ENCODE data around the gene JARID2.

Gene JARID2

DNA sequence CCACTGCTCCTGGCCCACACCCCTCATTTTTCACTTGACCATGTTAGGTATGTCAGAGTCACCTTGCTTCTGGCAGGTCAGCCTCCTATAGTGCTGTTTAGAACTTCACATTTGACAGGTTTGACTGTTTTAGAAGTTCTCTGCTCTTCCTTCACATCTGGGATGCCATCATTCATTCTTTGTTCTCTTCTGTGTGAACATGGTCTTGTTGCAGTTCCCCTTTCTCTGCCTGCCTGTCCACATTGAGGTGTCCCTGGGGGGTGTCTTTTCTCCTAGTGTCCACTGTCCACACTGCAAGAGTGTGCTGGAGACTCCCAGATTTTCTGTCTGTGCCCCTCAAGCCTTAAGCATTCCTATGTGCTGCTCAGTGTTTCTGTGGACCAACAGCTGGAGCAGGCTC, 89.5 kb downstream of the JARID2 start:
- DNase-seq (ENCODE audit: low spot score) = no peak

DNA sequence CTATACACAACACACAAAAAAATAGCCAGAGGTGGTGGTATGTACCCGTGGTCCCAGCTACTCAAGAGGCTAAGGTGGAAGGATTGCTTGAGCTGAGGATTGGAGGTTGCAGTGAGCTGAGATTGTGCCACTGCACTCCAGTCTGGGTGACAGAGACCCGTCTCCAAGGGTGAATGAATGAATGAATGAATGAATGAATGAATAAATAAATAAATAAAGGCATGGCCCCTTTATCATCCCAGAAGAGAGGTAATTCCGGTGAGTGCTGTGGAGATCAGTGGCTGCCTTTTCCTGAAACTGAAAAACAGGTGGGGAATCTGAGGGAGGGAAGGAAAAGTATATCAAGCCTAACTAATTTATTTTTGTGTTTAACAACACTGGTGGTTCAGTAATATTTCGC, 90.0 kb downstream of the JARID2 start:
- no peak for DNase-seq (ENCODE audit: low spot score)

DNA sequence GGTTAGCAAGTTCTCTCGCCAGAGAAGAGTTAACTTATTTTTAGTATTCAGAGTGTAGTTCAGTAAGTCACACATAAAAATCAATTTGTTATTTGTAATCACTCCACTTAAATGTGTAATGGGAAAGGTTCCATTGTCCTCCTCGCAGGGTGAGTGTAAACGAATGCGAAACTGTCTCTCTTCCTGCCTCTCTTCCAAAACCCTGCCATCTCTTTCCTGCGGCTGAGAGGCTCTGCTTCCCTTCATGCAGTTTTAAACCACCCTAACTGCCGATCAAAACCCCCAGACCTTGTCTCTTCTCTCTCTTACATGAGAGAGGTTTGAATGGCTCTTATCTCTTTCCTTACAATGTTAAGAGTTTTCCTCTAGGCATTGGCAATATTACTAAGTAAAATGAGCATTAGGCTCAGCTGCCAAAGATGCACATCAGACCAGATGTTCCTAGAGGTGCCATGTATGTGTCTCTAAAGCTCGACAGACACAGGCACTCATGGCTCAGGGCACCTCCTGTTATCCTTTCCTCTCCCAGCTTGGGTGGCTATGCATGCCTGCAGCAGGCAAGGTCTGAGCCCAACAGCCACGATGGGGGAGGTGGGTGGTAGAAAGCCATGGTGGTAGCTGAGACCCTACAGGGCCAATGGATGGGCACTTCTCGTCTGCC, 91.2 kb downstream of the JARID2 start:
- DNase-seq (ENCODE audit: low spot score) = no peak

DNA sequence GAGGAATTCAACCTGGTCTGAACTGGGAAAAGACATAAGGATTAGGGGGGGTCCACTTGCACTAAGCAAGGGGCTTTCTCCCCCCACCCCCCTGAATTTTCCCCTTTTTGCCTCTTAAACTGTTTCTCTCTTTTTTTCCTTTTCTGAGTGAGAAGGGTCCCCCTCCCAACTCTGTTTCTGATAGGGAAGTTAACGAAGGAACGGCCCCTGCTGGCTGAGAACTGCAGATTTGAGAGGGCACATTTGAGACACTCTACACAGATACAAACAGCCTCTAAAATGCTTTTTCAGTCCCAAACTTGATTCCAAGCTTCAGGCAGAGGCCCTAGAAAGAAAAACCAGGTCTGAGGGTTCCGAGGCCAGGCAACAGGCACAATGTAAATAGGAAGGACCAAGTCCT, 91.7 kb downstream of the JARID2 start:
- DNase-seq (ENCODE audit: low spot score) = no peak

DNA sequence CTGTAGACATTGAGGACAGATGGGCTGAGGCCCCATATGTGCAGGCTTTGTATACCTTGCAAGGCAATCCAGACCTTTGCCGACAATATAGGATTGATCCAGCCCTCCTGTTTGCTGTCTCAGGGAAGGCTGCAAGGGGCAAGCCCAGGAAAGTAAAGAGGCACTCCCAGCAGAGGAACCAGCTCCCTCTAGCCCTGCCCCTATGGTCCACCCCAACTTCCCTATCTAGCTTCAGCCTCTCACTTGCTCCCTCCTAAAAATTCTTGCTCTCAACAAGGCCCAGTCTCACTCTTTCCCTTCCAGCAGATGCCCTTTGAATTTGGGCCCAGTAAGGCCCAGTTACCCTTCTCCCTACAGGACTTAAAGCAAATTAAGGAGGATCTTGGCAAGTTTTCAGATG, 92.6 kb downstream of the JARID2 start:
- DNase-seq (ENCODE audit: low spot score) = no peak

DNA sequence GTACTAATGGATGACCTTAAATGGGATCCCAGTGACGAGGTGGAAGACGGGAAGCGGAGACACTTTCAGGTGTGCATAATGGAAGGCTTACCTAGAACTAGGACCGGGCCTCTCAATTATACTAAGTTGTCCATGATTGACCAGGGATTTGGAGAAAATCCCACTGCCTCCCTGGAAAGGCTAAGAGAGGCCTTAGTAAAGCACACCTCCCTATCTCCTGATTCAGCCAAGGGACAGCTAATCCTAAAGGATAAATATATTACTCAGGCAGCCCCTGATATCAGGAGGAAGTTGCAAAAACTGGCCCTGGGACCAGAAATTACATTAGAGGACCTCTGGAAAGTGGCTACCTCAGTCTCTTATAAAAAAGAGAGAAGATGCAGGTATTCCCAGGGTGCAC, 93.2 kb downstream of the JARID2 start:
- no peak for DNase-seq (ENCODE audit: low spot score)

DNA sequence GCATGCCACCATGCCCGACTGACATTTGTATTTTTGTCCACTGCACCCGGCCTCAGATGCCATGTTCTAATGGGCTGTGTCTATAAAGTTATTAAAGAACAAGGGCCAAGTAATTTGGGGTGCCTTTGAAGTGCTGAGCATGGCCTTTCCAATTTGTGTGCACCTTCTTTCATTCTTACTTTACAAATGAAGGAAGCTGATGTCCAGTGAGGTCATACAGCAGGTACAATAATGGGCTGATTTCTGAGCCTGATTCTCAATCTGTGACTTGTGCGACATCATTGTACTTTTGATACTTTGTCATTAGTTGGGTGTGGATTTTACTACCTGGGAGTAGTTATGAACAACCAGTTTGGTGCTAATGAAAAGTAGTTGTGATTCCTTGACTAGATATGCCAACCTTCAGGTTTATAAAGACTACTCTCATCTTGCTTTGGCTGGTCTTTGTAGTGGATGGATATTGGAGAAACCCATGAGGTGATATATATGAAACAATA, 94.3 kb downstream of the JARID2 start:
- DNase-seq (ENCODE audit: low spot score) = no peak

DNA sequence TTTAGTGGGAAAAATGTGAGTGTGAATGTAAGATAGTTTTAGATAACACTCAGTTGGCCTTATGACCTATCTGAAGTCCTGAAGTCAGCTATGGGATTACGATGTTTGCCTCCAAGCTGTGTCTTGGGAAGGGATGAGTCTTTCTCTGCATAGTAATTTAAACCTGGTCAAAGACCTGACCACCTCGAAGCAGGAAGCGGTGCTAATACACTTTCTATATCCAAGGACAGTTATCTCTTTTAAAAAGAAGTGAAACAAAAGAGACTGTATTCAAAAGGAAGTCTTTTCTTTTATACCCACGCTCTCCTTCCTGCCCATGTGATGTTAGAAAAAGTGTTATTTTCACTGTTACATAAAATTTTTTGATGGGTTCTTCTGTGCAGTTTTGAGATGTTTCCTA, 94.9 kb downstream of the JARID2 start:
- DNase-seq (ENCODE audit: low spot score) = no peak

DNA sequence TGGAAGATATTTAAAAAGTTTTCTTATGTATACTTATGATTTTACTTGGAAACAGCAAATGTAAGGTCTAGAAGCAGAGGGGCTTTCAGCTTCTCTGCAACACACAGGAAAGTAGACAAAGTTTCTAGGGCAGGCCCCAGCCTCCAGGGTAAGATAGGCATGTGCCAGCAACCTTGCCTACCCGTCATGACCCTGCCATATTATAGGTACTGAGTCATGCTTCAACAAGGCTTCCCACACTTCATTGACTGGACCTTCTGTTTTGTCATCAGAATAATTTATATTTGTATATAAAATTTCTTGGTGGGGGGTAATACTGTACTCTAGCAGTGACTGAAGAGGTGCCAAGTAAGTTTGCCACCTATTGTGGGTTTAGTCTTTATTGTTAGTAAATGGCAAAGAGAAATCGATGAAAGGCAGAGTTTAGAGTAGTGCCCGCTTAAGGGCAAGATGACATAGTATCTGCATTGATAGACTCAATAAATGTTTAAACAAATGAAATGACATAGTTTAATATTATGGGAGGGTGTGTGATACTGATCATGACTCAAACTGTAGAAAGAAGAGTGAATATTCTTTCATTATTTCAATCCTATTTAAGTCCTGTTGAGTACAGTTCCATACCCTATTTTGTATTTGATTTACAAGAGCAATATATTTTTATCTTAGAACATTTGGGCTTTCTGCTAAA, 95.6 kb downstream of the JARID2 start:
- no peak for DNase-seq (ENCODE audit: low spot score)

DNA sequence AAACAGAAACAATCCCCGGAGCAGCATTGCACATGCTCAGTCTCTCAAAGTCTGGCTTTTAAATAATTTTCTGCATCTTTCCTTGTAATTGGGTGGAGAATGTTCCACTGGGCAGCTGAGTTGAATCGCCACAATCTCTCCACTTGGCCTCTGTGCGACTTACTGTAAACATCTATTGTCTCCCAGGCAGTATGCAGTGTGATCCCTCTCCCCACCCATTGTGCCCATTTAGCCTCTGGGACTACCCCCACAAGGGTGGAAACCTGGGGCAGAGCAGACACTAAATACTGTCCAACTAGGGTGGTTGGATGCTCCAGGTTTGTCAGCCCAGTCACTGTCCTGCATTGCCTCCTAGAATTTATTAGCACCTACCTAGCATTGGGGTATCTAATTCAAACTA, 96.2 kb downstream of the JARID2 start:
- DNase-seq (ENCODE audit: low spot score) = no peak

DNA sequence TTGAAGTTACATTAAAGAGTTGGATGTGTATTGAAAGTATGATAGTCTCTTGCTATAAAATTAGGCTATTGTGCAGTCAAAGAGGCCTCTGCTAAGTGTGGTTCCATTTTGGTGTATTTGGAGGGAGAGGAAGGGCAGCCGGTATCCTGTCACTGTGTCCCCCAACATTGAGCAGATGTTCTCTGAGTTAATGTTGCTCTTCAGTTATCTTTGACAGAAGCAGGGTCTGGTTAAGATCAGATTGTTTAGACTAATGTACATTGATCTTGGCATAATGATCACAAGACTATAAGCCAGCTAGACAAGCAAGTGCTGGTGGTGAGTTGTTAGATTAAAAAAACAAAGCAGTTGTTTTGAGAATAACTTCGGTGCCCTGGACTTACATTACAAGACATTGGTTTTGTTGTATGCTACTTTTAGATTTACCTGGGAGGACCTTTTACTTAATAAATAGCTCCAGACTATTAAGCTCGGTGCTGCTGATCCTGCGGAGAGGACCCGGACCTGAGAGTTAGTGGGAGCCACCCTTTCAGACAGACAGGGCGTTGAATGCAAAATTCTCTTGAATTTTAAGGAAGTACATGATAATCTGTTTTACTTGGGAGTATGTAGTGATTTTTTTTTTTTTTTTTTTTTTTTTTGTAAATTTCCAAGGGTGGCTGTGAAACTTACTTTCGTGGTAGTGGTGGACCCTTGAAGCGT, 97.8 kb downstream of the JARID2 start:
- DNase-seq (ENCODE audit: low spot score) = no peak

DNA sequence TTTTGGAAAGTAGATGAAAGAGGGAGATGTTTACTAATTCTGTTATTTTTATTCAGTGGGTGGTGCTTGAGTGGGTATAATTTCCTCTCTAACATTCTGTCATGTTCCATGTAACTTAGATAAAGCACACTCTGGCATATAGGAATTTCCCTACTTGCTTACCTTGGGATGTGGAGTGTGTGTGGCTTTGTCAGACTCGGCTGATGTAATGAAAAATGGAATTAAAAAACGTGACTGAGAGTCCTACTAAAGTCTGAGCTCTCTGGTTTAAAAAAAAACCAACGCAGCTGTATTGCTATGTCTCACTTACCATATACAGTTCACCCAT, 98.3 kb downstream of the JARID2 start:
- no peak for DNase-seq (ENCODE audit: low spot score)

DNA sequence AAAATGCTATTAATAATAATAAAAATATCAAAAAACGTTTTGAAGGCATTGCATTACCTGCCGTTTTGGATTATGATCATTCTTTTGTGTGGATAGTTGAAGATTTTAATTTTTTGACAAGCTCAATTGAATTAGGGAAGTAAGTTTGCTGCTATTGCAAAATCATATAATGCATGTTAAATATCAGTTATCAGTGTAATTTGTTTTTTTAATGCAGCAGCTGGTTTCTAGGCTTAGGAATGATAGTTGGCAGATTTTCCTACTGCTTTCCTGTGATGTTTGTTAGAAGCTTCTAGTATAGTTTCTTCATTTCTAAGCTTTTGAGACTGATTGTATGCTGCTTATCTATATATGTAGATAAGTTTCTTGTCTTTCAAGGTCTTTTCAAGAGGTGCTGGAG, 99.0 kb downstream of the JARID2 start:
- no peak for DNase-seq (ENCODE audit: low spot score)

DNA sequence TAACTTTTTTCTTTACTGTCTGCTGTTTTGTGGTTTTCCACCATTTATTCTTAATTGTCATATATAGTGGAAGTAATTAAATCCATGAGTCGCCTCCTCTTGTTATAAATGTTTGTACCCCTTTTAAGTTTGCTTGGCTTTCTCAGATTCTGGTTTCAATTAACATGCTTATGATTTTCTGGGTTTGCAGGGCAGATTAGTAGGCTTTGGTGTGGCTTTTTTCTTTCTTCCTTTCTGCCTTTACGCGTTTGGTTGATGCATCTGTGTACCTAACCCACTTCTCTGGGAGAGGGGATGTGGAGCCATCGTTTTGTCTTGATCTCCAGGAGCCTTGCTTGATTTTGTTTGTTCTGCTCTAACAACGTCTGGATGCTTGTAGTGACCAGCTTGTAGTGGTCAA, 100.4 kb downstream of the JARID2 start:
- DNase-seq (ENCODE audit: low spot score) = no peak

DNA sequence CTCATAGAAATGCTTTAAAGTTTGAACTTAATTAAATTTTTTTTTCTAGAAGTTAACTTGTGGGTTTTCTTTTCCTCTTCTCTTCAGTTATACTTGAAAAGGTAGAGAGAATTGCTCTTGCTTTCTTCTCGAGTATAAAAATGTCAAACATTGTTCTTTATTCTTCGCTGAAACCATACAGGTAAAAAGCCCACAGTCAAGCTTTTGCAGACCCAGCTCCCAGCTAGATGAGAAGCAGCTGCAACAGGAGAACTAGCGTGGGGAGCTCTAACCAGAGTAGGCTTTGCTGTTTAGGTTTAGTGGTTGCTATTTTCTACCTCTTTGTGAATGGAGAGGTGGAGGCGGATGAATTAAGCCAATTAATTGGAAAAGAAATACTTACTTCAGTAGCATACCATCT, 102.7 kb downstream of the JARID2 start:
- DNase-seq (ENCODE audit: low spot score) = no peak

DNA sequence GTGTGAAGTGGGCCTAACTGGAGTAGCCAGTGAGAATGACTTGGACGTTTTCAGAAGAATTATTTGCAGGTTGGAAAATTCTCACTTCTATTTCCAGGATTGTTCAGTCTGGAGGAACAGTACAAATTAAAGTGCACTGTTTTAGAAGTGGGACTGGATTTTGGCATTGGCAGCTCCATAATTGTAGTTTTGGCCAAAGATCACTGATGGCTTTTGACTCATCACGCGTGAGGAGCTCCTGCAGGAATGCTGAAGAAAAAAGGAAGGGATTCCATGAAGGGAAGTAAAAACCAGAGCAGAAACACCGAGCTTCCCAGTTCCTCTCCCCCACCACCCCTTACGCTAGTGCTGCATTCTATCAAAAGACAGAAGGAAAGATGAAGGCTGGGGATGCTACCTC, 103.5 kb downstream of the JARID2 start:
- DNase-seq (ENCODE audit: low spot score) = peak; percentile 57

DNA sequence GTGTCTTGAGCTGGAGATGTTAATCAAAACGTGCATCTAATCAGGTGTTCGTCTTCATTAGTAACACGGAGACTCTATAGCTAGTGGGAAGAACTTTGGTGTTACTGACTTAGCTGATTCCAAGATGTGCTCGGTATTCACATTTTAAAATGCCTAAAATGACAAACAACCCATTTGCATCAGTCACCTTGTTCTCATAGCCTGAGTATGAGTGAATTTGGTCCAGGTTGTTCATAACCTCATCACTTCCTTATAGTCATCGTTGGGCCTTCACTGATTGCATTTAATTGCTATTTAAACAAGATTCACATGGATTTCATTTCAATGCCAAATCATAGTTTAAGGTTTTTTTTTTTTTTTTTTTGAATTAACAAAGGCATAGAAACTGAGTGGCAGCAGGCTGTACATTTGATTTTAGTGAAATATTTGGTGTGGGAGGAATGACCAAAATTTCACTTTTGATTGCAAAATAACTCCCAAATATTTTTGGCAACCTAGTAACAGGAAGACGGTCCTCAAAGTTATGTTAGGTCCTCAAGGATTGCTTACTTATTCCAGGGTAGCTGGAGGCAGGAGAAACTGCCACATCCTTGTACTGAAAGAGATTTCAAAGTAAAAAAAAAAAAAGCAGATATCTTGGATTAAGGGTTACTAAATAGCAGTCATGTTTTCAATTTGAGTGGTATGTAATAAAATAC, 104.7 kb downstream of the JARID2 start:
- DNase-seq (ENCODE audit: low spot score) = no peak

DNA sequence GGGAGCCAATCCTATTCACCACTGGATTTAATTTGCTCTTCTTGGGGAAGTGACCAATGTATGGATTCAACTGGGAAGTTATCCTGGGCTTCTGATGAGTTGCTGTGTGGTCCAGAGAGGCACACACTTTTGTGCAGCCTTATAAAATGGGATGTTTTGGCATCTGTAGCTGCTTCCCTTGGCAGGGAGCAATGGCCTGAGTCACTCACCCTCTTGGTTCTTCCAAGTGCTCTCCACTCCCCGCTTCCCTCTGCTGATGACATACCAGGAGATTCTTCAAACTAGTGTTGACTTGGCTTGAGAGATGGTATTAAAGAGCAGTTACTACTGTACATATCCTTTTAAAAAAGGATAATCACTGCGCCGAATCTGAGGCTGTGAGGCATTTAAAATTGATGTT, 105.8 kb downstream of the JARID2 start:
- peak; percentile 91 for DNase-seq (ENCODE audit: low spot score)

DNA sequence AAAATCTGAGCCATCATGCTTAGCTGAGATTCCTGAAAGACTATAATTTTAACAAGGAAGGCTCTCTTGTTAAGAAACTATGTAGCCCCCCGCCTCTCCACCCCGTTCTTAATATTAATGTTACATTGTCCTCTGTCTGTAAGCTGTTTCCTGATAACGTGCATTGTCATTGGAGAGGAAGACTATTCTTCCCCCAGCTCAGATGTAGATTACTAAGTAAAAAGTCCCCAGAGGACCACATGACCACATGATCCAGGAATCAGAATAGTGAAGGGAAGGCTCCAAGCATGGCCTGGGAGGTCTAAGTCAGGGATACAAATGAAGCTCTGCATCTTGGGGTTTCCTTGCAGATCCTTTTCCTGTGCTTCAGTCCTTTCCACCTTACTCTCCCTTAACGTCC, 106.4 kb downstream of the JARID2 start:
- DNase-seq (ENCODE audit: low spot score) = no peak

DNA sequence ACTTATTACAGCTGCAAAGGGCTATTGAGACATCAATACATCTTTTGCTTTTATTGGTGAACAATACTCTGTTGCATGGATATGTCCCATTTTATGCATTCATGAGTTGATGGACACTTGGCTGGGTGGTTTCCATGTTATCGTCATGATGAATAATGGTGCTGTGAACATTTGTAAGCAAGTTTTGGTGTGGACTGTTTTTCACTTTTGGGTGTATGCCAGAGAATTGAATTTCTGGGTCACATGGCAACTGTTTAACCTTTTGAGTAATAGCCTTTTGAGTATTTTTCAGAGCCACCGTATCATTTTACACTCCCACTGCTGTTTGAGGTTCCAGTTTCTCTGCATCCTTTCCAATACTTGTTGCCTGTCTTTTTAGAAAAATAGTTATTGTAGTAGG, 107.0 kb downstream of the JARID2 start:
- DNase-seq (ENCODE audit: low spot score) = no peak

DNA sequence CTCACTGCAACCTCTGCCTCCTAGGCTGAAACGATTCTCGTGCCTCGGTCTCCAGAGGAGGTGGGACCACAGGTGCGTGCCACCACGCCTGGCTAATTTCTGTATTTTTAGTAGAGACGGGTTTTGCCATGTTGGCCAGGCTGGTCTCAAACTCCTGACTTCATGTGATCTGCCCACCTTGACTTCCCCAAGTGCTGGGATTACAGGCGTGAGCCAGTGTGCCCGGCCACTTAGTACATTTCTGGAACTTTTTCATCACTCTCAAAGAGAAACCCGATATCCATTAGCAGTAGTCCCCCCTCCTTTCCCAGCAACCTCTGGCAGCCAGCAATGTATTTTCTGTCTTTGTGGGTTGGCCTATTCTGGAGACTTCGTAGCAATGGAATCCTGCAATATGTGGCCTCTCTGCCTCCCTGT, 109.8 kb downstream of the JARID2 start:
- no peak for DNase-seq (ENCODE audit: low spot score)

DNA sequence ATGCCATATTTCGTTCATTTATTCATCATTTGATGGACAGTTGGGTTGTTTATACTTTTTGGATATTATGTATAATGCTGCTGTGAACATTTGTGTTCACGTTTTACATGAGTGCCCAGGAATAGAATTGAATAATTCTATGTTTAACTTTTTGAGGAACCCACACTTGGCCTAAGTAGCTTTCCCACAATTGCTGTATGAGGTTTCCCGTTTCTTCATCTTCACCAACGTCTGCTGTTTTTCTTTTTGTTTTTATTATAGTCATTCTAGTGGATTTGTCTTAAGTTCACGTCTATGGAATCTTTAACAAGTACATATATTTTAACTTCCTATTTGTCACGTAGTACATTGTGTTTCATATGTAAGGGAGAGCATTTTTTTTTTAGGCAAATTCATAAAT, 110.3 kb downstream of the JARID2 start:
- DNase-seq (ENCODE audit: low spot score) = no peak

DNA sequence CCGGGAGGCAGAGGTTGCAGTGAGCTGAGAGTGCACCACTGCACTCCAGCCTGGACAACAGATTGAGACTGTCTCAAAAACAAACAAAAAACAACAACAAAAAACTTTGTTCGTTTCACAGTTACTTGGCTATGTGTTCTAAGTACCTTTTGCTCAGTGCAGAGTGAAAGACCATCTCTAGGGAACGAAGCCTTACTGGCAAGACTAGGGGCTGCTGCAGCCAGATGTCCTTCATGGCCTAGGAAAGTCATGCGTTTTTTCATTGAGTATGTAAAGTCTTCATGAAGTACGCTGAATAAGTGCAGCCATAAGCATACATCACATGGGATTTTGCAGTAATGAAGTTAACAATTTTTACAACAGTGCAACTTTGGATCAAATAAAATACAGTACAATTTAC, 111.1 kb downstream of the JARID2 start:
- no peak for DNase-seq (ENCODE audit: low spot score)
